Endometrial microvascular endothelial cells (primary cell): ENCODE data around the gene LARGE1. TPM values are rescaled to one million over a fixed set of nuclear protein-coding genes. Genes with fewer than 3 reads are reported as not detected.

Source experiments
- in situ Hi-C: cut with HindIII; loops from 2 replicates; pipeline ENCODE4 v1.10.0; 2017; ENCODE audit warnings: low sequenced_read_pairs, low pct_unique_long_range_greater_than_20kb; ENCODE audit errors: inconsistent ontology term
- total RNA-seq: library from RNA; depleted of rRNA; stranded (reverse); fragments of >200 nt; gene quantifications from one replicate; pipeline ENCODE4 v1.2.3, GENCODE V29; 2015; ENCODE audit errors: inconsistent ontology term

Gene LARGE1
- total RNA-seq, 1 donor from 2014 or later: 1.8 TPM

DNA sequence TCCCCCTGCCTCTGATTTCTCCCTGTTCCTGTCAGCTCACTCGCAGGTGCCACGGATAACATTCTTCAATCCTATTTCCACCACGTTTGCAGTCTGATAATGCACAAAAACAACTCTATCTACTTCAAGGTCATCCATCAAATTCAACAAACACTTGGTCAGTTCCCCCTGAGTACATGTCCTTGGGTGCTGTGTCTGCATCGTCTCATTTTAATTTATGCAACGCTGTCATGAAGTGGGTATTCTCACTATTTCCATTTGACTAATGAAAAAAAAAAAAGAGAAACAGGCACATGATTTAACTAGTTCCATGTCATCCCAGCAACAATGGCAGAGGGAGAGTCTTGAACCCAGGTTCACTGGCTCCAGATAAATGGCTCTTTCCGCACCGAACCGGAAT, 262.6 kb downstream of the LARGE1 start:
- in situ Hi-C loops: no loop called here

DNA sequence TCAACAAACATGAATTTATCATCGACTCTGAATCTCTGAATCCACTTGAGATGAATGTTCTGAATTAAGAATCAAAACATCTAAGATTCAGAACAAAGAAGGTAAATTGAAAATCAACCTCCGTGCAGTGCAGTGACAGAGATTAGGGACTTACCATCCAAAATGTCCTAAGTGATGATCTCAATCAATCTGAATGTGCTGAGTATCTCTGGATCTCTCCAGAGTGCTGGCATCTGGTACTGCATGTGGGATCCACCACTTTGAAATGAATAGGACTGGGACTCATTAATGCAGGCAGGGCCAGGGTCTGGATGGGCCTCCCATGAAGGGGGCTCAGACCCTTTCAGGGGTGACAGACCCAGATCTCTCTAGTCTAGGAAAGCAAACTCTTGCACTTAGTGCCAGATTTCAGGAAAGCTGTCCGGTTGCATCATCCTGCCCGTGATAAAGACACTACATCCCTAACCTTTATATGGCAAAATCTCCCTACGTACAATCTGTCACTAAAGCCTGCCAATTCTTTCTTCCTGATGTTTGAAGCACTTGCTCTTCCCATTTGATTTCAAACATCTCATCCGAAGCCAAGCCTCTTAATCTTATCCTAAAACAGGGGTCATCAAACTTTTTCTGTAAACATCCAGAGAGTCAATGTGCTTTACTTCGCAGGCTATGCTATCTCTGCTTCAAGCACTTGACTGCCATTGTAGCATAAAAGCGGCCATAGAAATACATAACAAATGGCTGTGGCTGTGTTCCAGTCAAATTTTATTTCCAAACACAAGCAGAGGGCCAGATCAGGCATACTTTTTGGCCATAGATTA, 263.3 kb downstream of the LARGE1 start:
- in situ Hi-C loops: no loop called here

DNA sequence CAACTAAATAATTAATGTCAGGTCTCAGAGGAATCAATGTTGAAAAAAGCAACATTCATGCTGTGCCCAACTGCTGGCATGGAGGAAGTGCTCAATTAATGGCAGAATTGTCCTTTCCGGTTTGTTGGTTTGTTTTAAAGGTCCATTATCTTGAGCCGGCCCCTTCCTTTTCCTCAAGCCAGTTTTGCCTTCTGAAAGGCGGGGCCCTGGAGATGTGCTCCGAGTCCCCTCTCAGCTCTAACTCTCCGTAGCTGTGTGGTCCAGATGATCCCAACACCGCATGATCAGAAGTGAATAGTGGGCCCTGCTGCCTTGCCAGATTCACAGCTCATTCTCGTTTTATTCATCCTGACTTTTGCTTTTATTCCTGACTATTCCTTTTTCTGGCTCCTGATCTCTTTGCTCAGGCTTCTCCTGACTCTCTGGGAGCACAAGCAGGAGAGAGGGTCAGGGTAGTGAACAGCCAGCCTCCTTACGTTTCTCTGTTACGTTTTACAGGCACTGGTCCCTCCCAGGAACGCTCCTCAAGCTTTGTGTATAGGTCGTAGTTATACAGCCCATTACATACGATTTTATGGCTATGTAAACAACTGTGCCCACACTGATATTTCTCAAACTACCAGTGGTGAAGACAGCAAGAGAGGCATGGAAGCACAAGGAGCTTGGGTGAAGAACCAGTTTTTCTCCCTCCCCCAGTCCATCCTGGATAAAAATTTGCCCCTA, 265.9 kb downstream of the LARGE1 start:
- in situ Hi-C loops: no loop called here

GRCh38 chr22:33653532-33654063, 266.7 kb downstream of the LARGE1 start:
- in situ Hi-C loops: no loop called here

GRCh38 chr22:33652615-33653014, 267.7 kb downstream of the LARGE1 start:
- in situ Hi-C loops: no loop called here

DNA sequence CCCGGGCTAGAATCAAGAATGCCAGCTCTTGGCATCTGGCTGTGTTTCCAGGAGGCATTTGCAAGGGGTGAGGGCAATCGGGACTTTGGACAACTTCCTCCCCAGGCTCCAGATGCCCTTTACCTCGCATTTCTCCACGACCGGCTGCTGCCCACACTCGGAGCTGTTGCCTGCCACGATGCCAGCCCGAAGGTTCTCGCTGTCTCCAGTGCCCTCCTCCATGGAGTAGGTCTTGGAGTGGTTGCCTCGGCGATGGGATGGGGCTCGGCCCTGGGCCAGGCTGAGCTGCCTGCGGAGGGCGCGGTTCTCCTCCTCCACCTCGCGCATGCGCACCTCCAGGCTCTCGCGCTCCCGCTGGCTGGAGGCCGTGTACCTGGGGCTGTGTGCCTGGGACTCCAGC, 270.0 kb downstream of the LARGE1 start:
- in situ Hi-C loops: no loop called here

DNA sequence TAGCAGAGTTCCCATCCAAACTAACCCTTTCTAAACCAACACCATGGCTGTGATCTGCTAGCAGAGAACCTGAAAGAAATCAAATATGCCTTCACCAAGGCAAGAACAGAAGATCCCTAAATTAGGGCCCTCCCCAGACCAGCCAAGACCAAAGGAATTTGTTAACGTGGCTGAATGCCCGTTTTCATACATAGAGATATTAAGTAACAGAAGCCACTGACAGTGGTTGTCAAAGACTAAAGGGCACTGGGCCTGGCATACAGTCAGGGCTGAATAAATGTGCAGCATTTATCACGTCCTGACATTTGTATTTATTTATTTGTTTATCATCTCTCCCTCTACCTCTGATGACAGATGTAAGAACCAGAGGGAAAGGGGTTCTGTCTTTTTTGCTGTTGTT, 271.8 kb downstream of the LARGE1 start:
- in situ Hi-C loops: no loop called here

DNA sequence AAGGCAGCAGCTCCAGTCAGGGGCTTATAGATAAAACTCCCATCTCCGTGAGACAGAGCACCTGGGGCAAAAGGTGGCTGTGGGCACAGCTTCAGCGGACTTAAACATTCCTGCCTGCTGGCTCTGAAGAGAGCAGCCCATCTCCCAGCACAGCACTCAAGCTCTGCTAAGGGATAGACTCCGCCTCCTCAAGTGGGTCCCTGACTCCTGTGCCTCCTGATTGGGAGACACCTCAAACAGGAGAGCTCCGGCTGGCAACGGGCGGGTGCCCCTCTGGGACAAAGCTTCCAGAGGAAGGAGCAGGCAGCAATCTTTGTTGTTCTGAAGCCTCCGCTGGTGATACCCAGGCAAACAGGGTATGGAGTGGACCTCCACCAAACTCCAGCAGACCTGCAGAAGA, 279.4 kb downstream of the LARGE1 start:
- in situ Hi-C loops: no loop called here

GRCh38 chr22:33639588-33640254, 280.6 kb downstream of the LARGE1 start:
- in situ Hi-C loops: no loop called here

- in situ Hi-C loops: no loop called here
Measured at GRCh38 chr22:33635766-33636165, 284.5 kb downstream of the LARGE1 start.

- in situ Hi-C loops: no loop called here
Measured at GRCh38 chr22:33631777-33632176, 288.5 kb downstream of the LARGE1 start.

GRCh38 chr22:33625959-33626358, 294.3 kb downstream of the LARGE1 start:
- in situ Hi-C loops: no loop called here

DNA sequence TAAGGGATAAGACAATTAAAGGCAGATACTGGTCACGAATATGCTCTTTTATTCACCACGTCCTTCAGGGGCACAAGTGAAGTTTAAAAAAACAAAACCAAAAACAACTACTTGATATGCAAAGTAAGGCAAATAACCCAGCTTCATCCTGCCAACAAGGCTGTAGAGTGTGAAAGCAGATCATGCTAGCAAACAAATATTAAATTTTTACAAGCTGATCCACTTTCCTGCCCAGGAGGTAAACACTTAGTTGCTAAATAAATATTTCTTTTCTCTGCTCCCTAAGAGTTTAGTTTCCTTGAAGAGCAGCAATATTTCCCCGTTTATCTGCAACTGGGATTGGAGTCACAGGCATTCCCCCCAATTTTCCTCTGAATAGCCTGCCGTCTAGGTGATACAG, 300.2 kb downstream of the LARGE1 start:
- in situ Hi-C loops: no loop called here

DNA sequence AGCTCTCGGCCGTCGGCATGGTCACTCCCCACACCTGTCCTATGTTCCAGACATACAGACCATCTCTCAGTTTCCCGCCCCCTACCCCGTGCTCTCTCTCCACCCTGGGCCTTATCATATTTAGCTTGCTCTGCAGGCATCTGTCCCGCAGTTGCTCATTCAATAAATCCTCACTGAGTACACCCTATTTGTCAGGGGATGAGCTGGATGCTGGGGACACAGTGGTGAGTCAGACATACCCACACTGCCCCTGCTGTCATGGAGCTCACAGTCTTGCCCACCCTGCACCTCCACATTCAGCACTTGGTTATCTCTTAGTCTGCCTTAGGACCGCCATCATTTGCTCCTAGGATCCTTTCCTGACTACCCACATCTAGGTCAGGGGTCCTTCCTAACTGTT, 313.8 kb downstream of the LARGE1 start:
- in situ Hi-C loops: no loop called here

- in situ Hi-C loops: no loop called here
Measured at GRCh38 chr22:33605666-33606065, 314.6 kb downstream of the LARGE1 start.

GRCh38 chr22:33605221-33605620, 315.1 kb downstream of the LARGE1 start:
- in situ Hi-C loops: no loop called here

GRCh38 chr22:33601062-33601461, 319.2 kb downstream of the LARGE1 start:
- in situ Hi-C loops: no loop called here

GRCh38 chr22:33600595-33600994, 319.7 kb downstream of the LARGE1 start:
- in situ Hi-C loops: no loop called here

- in situ Hi-C loops: no loop called here
Measured at GRCh38 chr22:33600113-33600512, 320.2 kb downstream of the LARGE1 start.

DNA sequence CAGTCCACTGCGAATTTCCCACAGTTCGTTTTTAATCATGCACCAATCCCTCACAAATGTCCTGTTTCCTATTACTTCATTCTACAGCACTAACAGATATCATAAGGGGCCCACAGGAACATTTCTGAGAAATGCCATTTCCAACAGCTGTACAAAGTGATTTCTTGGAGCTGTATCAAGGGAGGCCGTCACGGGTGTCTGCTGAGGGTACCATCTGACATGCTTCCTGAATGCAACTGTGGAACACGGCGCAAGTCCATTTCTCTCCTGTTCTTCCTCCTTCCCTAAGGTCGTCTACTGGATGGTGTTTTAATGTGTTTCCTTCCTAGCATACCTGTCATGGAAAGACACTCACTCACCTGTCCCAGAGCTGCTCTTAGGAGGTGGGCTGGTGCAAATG, 320.7 kb downstream of the LARGE1 start:
- in situ Hi-C loops: no loop called here
